HG02973 (cell line): ENCODE data around the gene DLL4.

Experiments used
- ATAC-seq: cut with Tn5 transposase; IDR thresholded peaks from one replicate; pipeline ENCODE4 v1.9.1; 2021; ENCODE audit warnings: moderate library complexity; ENCODE audit not compliant: unreplicated experiment

DLL4 gene

GRCh38 chr15:40926659-40927494 lies 2.3 kb upstream of the DLL4 start:
- no peak for ATAC-seq

- no peak for ATAC-seq
Observed at GRCh38 chr15:40927495-40927872, 1.7 kb upstream of the DLL4 start.

GRCh38 chr15:40927873-40928806 lies 1.0 kb upstream of the DLL4 start:
- ATAC-seq = no peak

DNA sequence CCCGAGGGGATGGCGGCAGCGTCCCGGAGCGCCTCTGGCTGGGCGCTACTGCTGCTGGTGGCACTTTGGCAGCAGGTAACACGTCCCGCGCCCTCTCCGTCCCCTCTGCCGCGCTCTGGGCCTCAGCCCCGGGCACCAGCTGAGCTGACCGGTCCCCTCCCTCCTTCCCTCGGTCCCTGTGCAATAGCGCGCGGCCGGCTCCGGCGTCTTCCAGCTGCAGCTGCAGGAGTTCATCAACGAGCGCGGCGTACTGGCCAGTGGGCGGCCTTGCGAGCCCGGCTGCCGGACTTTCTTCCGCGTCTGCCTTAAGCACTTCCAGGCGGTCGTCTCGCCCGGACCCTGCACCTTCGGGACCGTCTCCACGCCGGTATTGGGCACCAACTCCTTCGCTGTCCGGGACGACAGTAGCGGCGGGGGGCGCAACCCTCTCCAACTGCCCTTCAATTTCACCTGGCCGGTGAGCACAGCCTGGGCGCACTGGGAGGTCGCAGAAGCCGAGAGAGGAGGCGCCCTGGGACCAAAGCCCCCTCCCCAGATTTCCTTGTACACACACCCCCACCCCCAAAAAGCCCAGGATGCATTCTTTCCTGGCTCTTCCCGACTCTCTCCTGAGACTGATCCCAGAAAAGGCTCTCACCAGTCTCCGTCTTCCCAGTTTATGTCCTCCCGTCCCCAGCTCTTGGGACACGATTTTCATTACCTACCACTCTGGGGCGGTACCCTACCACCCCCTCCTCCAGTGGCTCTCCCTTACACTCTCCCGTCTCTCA lies 705 bp downstream of the DLL4 start:
- ATAC-seq = no peak

DNA sequence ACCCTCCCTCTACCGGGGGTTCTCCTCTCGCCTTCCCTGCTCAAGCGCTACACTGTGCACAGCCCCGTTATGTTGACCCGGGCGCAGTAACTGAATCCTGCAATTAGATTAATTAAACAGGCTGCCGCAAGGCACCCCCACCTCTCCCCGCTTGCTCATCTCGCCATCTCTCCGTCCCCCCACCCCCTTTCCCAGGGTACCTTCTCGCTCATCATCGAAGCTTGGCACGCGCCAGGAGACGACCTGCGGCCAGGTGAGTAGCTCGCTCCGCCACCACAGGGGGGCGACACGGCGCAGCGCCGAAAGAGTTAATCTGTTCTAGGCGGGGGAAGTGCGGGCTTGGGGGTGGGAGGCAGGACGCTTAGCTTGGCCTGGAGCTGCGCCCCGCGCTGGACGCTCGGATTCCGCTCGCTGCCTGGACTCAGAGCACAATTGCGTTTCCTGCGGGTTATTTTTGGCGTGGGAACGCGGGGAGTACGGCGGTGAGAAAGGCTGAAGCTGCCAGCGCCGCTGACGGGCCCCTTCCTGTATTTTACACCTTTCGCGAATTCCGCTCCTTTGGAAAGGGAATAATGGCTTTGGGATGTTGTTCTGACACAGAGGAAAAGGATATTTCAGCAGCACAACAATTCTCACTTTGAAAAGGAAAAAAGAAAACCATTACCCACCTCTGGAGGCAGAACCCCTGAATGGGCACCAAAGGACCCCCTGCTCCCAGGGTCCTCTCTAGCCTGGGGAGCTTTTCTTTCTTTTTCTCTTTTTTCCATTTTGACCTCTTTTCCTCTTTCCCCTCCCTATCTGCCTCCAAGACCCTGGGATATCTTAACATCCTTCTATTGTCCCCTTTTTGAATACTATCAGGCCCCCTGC lies 1.5 kb downstream of the DLL4 start:
- ATAC-seq = no peak

GRCh38 chr15:40931300-40932142 lies 2.4 kb downstream of the DLL4 start:
- ATAC-seq = no peak

GRCh38 chr15:40932156-40932555 lies 3.0 kb downstream of the DLL4 start:
- ATAC-seq = no peak

DNA sequence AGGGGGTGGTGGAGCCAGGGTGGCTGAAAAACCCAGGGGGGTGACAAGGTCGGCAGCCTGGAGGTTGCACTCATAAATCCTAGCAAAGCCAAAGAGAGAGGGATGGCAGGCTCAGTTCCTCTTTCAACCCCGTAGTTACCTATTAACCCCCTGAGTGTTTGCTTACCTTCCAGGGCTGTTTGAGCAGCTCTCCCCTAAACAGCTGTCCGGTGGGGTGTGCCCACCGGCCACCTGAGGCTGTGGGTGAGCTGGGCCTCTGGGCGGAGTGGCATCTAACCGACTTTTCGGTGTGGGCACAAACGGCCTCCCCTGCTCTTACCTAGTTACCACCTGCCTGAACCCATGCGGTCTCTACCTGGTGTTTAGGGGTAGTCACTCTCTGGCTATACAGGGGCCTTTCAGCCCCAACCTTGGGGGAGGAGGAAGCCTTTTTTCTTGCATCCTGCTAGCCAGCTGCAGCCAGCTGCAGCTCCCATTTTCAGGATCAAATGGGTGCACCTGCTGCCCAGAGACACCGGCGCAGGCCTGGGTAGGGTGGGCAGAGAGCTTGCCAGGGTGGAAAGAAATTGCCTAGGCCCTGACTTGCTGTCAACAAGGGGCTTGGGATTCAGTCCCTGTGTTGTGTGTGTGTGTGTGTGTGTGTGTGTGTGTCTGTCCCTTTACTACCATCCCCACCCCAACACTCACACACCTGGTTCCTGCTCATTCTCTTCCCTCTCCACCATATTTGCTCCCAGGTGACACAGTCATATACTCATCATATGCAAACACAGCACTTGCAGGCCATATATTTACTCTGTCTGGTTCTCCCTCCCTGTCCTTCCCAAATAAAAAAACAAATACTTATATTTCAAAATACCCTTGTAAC lies 3.7 kb downstream of the DLL4 start:
- ATAC-seq = no peak

GRCh38 chr15:40933517-40933902 lies 4.4 kb downstream of the DLL4 start:
- ATAC-seq = no peak

- ATAC-seq = no peak
Observed at GRCh38 chr15:40934457-40934856, 5.3 kb downstream of the DLL4 start.

DNA sequence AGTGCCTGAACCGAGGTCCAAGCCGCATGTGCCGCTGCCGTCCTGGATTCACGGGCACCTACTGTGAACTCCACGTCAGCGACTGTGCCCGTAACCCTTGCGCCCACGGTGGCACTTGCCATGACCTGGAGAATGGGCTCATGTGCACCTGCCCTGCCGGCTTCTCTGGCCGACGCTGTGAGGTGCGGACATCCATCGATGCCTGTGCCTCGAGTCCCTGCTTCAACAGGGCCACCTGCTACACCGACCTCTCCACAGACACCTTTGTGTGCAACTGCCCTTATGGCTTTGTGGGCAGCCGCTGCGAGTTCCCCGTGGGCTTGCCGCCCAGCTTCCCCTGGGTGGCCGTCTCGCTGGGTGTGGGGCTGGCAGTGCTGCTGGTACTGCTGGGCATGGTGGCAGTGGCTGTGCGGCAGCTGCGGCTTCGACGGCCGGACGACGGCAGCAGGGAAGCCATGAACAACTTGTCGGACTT lies 7.1 kb downstream of the DLL4 start:
- no peak for ATAC-seq

GRCh38 chr15:40936709-40937666 lies 7.8 kb downstream of the DLL4 start:
- no peak for ATAC-seq

DNA sequence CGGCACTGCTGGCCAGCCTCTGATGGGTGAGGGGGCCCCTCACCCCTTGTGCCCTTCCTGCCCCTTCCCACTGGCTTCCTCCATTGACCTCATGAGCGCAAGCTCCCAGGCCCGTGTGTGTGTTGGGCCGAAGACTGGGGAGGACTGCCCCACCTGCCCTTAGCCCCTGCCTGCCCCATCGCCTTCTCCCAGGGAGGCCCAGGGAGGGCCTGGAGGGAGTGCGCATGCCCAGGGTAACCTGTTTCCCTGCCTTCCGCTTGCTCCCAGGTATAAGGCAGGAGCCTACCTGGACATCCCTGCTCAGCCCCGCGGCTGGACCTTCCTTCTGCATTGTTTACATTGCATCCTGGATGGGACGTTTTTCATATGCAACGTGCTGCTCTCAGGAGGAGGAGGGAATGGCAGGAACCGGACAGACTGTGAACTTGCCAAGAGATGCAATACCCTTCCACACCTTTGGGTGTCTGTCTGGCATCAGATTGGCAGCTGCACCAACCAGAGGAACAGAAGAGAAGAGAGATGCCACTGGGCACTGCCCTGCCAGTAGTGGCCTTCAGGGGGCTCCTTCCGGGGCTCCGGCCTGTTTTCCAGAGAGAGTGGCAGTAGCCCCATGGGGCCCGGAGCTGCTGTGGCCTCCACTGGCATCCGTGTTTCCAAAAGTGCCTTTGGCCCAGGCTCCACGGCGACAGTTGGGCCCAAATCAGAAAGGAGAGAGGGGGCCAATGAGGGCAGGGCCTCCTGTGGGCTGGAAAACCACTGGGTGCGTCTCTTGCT lies 8.8 kb downstream of the DLL4 start:
- no peak for ATAC-seq

DNA sequence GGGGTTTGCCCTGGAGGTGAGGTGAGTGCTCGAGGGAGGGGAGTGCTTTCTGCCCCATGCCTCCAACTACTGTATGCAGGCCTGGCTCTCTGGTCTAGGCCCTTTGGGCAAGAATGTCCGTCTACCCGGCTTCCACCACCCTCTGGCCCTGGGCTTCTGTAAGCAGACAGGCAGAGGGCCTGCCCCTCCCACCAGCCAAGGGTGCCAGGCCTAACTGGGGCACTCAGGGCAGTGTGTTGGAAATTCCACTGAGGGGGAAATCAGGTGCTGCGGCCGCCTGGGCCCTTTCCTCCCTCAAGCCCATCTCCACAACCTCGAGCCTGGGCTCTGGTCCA lies 9.4 kb downstream of the DLL4 start:
- no peak for ATAC-seq

DNA sequence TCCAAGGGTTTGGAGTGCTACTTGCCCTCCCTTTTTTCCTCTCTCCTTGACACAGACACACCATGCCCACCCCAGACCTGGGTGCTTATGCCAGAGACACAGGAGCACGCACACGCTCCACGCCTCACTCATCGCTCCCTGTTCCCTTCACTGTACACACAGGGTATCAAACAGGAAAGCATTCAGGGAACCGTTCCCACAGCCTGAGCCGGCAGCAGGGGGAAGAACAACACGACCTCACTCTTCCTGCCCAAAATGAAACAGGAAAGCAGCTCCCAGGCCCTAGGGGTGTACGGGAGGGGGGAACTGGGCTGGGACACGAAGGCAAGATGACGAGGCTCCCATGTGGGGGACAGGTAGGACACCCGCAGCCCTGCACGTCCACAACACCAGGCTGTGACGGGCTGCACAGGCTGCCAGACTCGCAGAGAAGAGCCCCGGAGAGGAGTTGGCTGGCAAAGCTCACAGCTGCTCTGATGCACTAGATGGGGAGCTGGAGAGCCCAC lies 11.2 kb downstream of the DLL4 start:
- ATAC-seq = no peak

- no peak for ATAC-seq
Observed at GRCh38 chr15:40941068-40941527, 12.0 kb downstream of the DLL4 start.
